Body of pancreas (tissue), 4 donors: Measurements from ENCODE around the gene LGI1. TPM values are rescaled to one million over a fixed set of nuclear protein-coding genes. Genes with fewer than 3 reads are reported as not detected.

Experiments used
- ATAC-seq: fragments of 150-250 bp; one replicate; pipeline ENCODE4 v1.9.1; 2016
- DNase-seq, 4 donors: peaks; one replicate each; pipeline ENCODE4 v3.0.0-alpha.2; 2019
- H3K27ac ChIP-seq, 4 donors: fragments of 200-600 bp; sonication (generic); 1 replicate in 3 of 4; 2 replicates in 1 of 4; pipeline versions ENCODE4 v1.5.1 to v1.6.1; 2016 to 2019; ENCODE audit warnings: mild to moderate bottlenecking in 1 of 4, mixed read lengths in 1 of 4, moderate library complexity in 1 of 4
- H3K27me3 ChIP-seq, 2 donors: fragments of 200-600 bp; sonication (generic); one replicate each; pipeline ENCODE4 v1.6.0; 2016; ENCODE audit warnings: mild to moderate bottlenecking in 1 of 2
- H3K36me3 ChIP-seq, 2 donors: fragments of 200-600 bp; sonication (generic); replicated peaks in 1 of 2; 2 replicates each; pipeline ENCODE4 v1.5.1; 2016; ENCODE audit warnings: low read depth in 2 of 2; ENCODE audit not compliant: insufficient read depth in 1 of 2
- H3K4me1 ChIP-seq: fragments of 200-600 bp; sonication (generic); one replicate; pipeline ENCODE4 v1.6.0; 2016
- H3K4me3 ChIP-seq, 2 donors: fragments of 200-600 bp; sonication (generic); 1 replicate in 1 of 2; 2 replicates in 1 of 2; pipeline ENCODE4 v1.5.1; 2016 to 2019
- H3K9me3 ChIP-seq, 3 donors: fragments of 200-600 bp; sonication (generic); 1 replicate in 2 of 3; 2 replicates in 1 of 3; pipeline ENCODE4 v1.5.1; 2016
- CTCF ChIP-seq, 7 experiments: fragments of 450-650 bp in 4 of 7; fragments of 200-600 bp in 3 of 7; sonication (generic) in 3 of 7; IDR thresholded peaks; one replicate each; pipeline ENCODE4 v1.5.1; 2016 to 2019; ENCODE audit warnings: antibody characterized with exemption in 7 of 7
- POLR2A ChIP-seq, 3 donors: fragments of 450-650 bp; IDR thresholded peaks; one replicate each; pipeline ENCODE4 v1.6.1; 2016; ENCODE audit warnings: antibody characterized with exemption in 3 of 3, mild to moderate bottlenecking in 2 of 3
- WGBS, 2 donors: methylation state at CpG; one replicate each; pipeline ENCODE4 v1.1.5; 2017; 5-methylcytosine and 5-hydroxymethylcytosine counted together
- intact Hi-C: fragments of 100-400 bp; cut with DNase I; formaldehyde crosslinking; loops from one replicate; pipeline ENCODE4 v1.15.1; 2023
- total RNA-seq, 2 donors: library from RNA; depleted of rRNA; stranded (reverse); fragments of >200 nt; gene quantifications; one replicate each; pipeline ENCODE4 v1.1.0, GENCODE V29; 2016

The LGI1 gene
- total RNA-seq, 2 donors from 2014 or later: not detected

- no peaks in the 10 kb centered on the region for H3K4me1 ChIP-seq
- H3K36me3 ChIP-seq: no peaks in the 10 kb centered on the region
- TF ChIP-seq POLR2A (IDR thresholded peaks at IDR 0.05) (no peak), CTCF (IDR thresholded peaks at IDR 0.05) (no peak)
- 24 to 37% methylated on average over 3 of the region's 3 CpGs for WGBS, 2 donors
- intact Hi-C loops: no loop called here
- H3K4me3 ChIP-seq: no peak overlapping the region
- H3K27me3 ChIP-seq: no peaks in the 10 kb centered on the region
- no peaks in the 10 kb centered on the region for H3K9me3 ChIP-seq
- ATAC-seq (no peak), DNase-seq (no peak)
- H3K27ac ChIP-seq: no peak overlapping the region
Observed at GRCh38 chr10:93790439-93790838, 32.7 kb downstream of the LGI1 start.

- DNase-seq: no peak
- no peaks in the 10 kb centered on the region for H3K9me3 ChIP-seq
- no peaks in the 10 kb centered on the region for H3K4me1 ChIP-seq
- H3K27me3 ChIP-seq: no peaks in the 10 kb centered on the region
- no peak overlapping the region for H3K27ac ChIP-seq
- TF ChIP-seq CTCF (IDR thresholded peaks at IDR 0.05) (no peak), POLR2A (IDR thresholded peaks at IDR 0.05) (no peak)
- H3K4me3 ChIP-seq: no peak overlapping the region
- intact Hi-C loops: no loop called here
- WGBS, 2 donors: 36 to 57% methylated on average over 2 of the region's 2 CpGs
- no peak for ATAC-seq
- no peaks in the 10 kb centered on the region for H3K36me3 ChIP-seq
Observed at GRCh38 chr10:93796167-93796566, 38.4 kb downstream of the LGI1 start.

GRCh38 chr10:93797825-93798224 lies 40.1 kb downstream of the LGI1 start:
- no peak for ATAC-seq
- no peak for DNase-seq
- Histone ChIP-seq H3K27me3 (no peaks in the 10 kb centered on the region), H3K4me3 (no peak overlapping the region), H3K36me3 (no peaks in the 10 kb centered on the region), H3K27ac (no peak overlapping the region), H3K4me1 (no peaks in the 10 kb centered on the region), H3K9me3 (no peaks in the 10 kb centered on the region)
- TF ChIP-seq CTCF (IDR thresholded peaks at IDR 0.05): no peak
- TF ChIP-seq POLR2A (IDR thresholded peaks at IDR 0.05): no peak
- intact Hi-C loops: no loop called here
- 43 to 50% methylated on average over 2 of the region's 2 CpGs for WGBS, 2 donors

- Histone ChIP-seq H3K4me3 (no peak overlapping the region), H3K27me3 (no peaks in the 10 kb centered on the region), H3K4me1 (no peaks in the 10 kb centered on the region), H3K9me3 (no peaks in the 10 kb centered on the region), H3K36me3 (no peaks in the 10 kb centered on the region), H3K27ac (no peak overlapping the region)
- no peak for TF ChIP-seq CTCF (IDR thresholded peaks at IDR 0.05)
- no peak for TF ChIP-seq POLR2A (IDR thresholded peaks at IDR 0.05)
- no peak for ATAC-seq
- WGBS, 2 donors: 64 to 72% methylated on average over 5 of the region's 5 CpGs
- no peak for DNase-seq
- intact Hi-C loops: no loop called here
Observed at GRCh38 chr10:93799155-93799708, 41.5 kb downstream of the LGI1 start.

- intact Hi-C loops: no loop called here
- Histone ChIP-seq H3K9me3 (no peaks in the 10 kb centered on the region), H3K4me1 (no peaks in the 10 kb centered on the region), H3K4me3 (no peak overlapping the region), H3K27ac (no peak overlapping the region), H3K27me3 (no peaks in the 10 kb centered on the region), H3K36me3 (no peaks in the 10 kb centered on the region)
- DNase-seq (no peak), ATAC-seq (no peak)
- TF ChIP-seq CTCF (IDR thresholded peaks at IDR 0.05) (no peak), POLR2A (IDR thresholded peaks at IDR 0.05) (no peak)
Observed at GRCh38 chr10:93804200-93804599, 46.5 kb downstream of the LGI1 start.
